Measurements from ENCODE around the gene IL17F. TPM values are rescaled to one million over a fixed set of nuclear protein-coding genes. Genes with fewer than 3 reads are reported as not detected.
A peak's percentile ranks its signal among the peaks of the same experiment; 100 is the strongest.

IL17F gene
- total RNA-seq, 2 donors from 2014 or later: not detected

- Histone ChIP-seq H3K9me3 (ENCODE audit: control insufficient read depth, low read length) (no peaks in the 10 kb centered on the region), H3K4me3 (ENCODE audit: low read length) (peak within 1 kb of the TSS; percentile 92), H3K9ac (ENCODE audit: extremely low read depth, low read length, poor library complexity, severe bottlenecking) (peak within 1 kb of the TSS; percentile 91), H3K36me3 (ENCODE audit: control insufficient read depth, insufficient read depth, low read length) (peaks cover 33% of the 10 kb centered on the region), H3K27me3 (ENCODE audit: control insufficient read depth, insufficient read depth, low read length, poor library complexity, severe bottlenecking) (no peaks in the 10 kb centered on the region), H3K27ac (ENCODE audit: low read depth, low read length) (peak within 1 kb of the TSS; percentile 79), H3K4me1 (ENCODE audit: control insufficient read depth, insufficient read depth, low read length) (no peaks in the 10 kb centered on the region)
- Mint-ChIP-seq H3K4me3 (no peak within 1 kb of the TSS), H3K9me3 (no peaks in the 10 kb centered on the region), H3K27me3 (ENCODE audit: insufficient read depth) (no peaks in the 10 kb centered on the region), H3K36me3 (ENCODE audit: low read depth) (peaks cover 35% of the 10 kb centered on the region), H3K4me1 (peaks cover 7% of the 10 kb centered on the region), H3K27ac (peak within 1 kb of the TSS; percentile 56)
- 0% methylated on average over 15 to 53 of the region's 53 CpGs for WGBS, 2 experiments (ENCODE audit: insufficient coverage in 1 of 2, insufficient read length in 1 of 2)
- peak; percentile 99 for DNase-seq
- no peak for TF ChIP-seq CTCF (conservative IDR thresholded peaks at IDR 0.05)
Observed at GRCh38 chr6:52284460-52285176, 40.3 kb upstream of the IL17F start, which contains the start of gene MCM3. TSS of gene MCM3 (minus strand) at chr6:52284742. CDS start at chr6:52284674, 68 bp downstream.

- H3K4me3 Mint-ChIP-seq: no peak overlapping the region
- Histone ChIP-seq H3K36me3 (ENCODE audit: control insufficient read depth, insufficient read depth, low read length) (peaks cover 38% of the 10 kb centered on the region), H3K27ac (ENCODE audit: low read depth, low read length) (peak overlapping the region; percentile 79), H3K9ac (ENCODE audit: extremely low read depth, low read length, poor library complexity, severe bottlenecking) (peak overlapping the region; percentile 91), H3K9me3 (ENCODE audit: control insufficient read depth, low read length) (no peaks in the 10 kb centered on the region), H3K4me1 (ENCODE audit: control insufficient read depth, insufficient read depth, low read length) (no peaks in the 10 kb centered on the region), H3K4me3 (ENCODE audit: low read length) (peak overlapping the region; percentile 92), H3K27me3 (ENCODE audit: control insufficient read depth, insufficient read depth, low read length, poor library complexity, severe bottlenecking) (no peaks in the 10 kb centered on the region)
- TF ChIP-seq CTCF (conservative IDR thresholded peaks at IDR 0.05): no peak
- no peaks in the 10 kb centered on the region for H3K27me3 Mint-ChIP-seq (ENCODE audit: insufficient read depth)
- H3K4me1 Mint-ChIP-seq: peaks cover 7% of the 10 kb centered on the region
- H3K36me3 Mint-ChIP-seq (ENCODE audit: low read depth): peaks cover 41% of the 10 kb centered on the region
- no peak overlapping the region for H3K27ac Mint-ChIP-seq
- 0% methylated on average over 10 to 14 of the region's 14 CpGs for WGBS, 2 experiments (ENCODE audit: insufficient coverage in 1 of 2, insufficient read length in 1 of 2)
- no peaks in the 10 kb centered on the region for H3K9me3 Mint-ChIP-seq
- peak; percentile 92 for DNase-seq
Observed at GRCh38 chr6:52284131-52284459, 39.8 kb upstream of the IL17F start.

DNA sequence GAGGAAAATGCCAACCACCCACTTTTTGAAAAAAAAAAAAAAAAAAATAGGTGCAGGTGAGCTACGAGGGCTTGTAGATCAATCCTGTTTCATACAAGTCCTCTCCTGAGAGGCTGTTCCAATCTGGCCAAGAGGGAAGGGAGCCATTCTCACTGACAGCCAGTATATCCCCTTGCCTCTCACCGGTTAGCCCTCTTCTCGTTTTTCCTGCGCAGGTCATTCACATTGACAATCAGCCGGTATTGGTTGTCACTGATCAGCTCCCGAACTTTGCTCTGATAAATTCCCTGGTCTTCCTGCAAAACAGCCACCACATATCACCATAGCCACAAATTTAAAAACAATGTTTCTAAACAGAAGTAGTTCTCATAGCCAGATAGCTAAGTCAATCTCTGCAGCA is 38.8 kb upstream of the IL17F start:
- H3K27ac ChIP-seq (ENCODE audit: low read depth, low read length): no peak overlapping the region
- peak overlapping the region; percentile 91 for H3K9ac ChIP-seq (ENCODE audit: extremely low read depth, low read length, poor library complexity, severe bottlenecking)
- H3K4me1 Mint-ChIP-seq: peaks cover 7% of the 10 kb centered on the region
- H3K27me3 Mint-ChIP-seq (ENCODE audit: insufficient read depth): no peaks in the 10 kb centered on the region
- no peaks in the 10 kb centered on the region for H3K9me3 Mint-ChIP-seq
- H3K27ac Mint-ChIP-seq: peak overlapping the region; percentile 56
- H3K27me3 ChIP-seq (ENCODE audit: control insufficient read depth, insufficient read depth, low read length, poor library complexity, severe bottlenecking): no peaks in the 10 kb centered on the region
- no peak for TF ChIP-seq CTCF (conservative IDR thresholded peaks at IDR 0.05)
- H3K4me1 ChIP-seq (ENCODE audit: control insufficient read depth, insufficient read depth, low read length): no peaks in the 10 kb centered on the region
- peak overlapping the region; percentile 92 for H3K4me3 ChIP-seq (ENCODE audit: low read length)
- H3K4me3 Mint-ChIP-seq: no peak overlapping the region
- no peaks in the 10 kb centered on the region for H3K9me3 ChIP-seq (ENCODE audit: control insufficient read depth, low read length)
- no peak for DNase-seq
- H3K36me3 Mint-ChIP-seq (ENCODE audit: low read depth): peaks cover 50% of the 10 kb centered on the region
- WGBS, 2 experiments (ENCODE audit: insufficient coverage in 1 of 2, insufficient read length in 1 of 2): 63 to 83% methylated on average over 6 of the region's 6 CpGs
- peaks cover 48% of the 10 kb centered on the region for H3K36me3 ChIP-seq (ENCODE audit: control insufficient read depth, insufficient read depth, low read length)
